Right cardiac atrium (tissue), 5 donors: ENCODE results near the gene HMBS. TPM values are rescaled to one million over a fixed set of nuclear protein-coding genes. Genes with fewer than 3 reads are reported as not detected.
A peak's percentile ranks its signal among the peaks of the same experiment; 100 is the strongest.
"Not testable (repeated sequence)": the region's sequence is repeated elsewhere in the genome, so short reads cannot be mapped to it uniquely, and the experiment has no call there.

Experiments used
- ATAC-seq, 2 donors: fragments of 200-7000 bp; cut with Tn5 transposase; one replicate each; pipeline versions ENCODE4 v1.8.0 to v1.9.1; 2020; ENCODE audit warnings: moderate library complexity in 2 of 2, mild to moderate bottlenecking in 1 of 2
- DNase-seq, 3 donors: peaks; one replicate each; pipeline ENCODE4 v3.0.0-alpha.2; 2020
- H3K27ac ChIP-seq: one replicate; pipeline ENCODE4 v1.5.1; 2013; ENCODE audit warnings: mild to moderate bottlenecking, low read length, control low read depth, moderate library complexity
- H3K27me3 ChIP-seq: one replicate; pipeline ENCODE4 v1.6.1; 2013; ENCODE audit not compliant: control insufficient read depth, insufficient read depth
- H3K4me1 ChIP-seq: one replicate; pipeline ENCODE4 v1.6.1; 2013; ENCODE audit warnings: low read length; ENCODE audit not compliant: control insufficient read depth, insufficient read depth
- H3K4me3 ChIP-seq: one replicate; pipeline ENCODE4 v1.5.1; 2013; ENCODE audit warnings: low read length, control low read depth
- H3K9me3 ChIP-seq: one replicate; pipeline ENCODE4 v1.6.1; 2013; ENCODE audit warnings: low read length; ENCODE audit not compliant: control insufficient read depth
- WGBS: extraction: QIAGEN DNeasy Blood & Tissue Kit; methylation state at CpG from one replicate; pipeline ENCODE4 v1.1.7; 2013; 5-methylcytosine and 5-hydroxymethylcytosine counted together
- intact Hi-C, 4 donors: fragments of 100-400 bp; cut with DNase I; formaldehyde crosslinking; loops; one replicate each; pipeline versions ENCODE4 v1.11.0 to v1.14.0; 2022 to 2023
- polyA plus RNA-seq: library from polyadenylated mRNA; stranded (reverse); fragments of 200-250 nt; gene quantifications from one replicate; pipeline ENCODE4 v1.2.3, GENCODE V29; 2013
- total RNA-seq, 4 donors: library from RNA; stranded (reverse); fragmentation: NEBNext Ultra II Directional; extraction: Animal tissue kit (Norgen Biotek cat#: 25700); gene quantifications; one replicate each; pipeline ENCODE4 v1.2.1, GENCODE V29; 2021
- donor health status: healthy with polysubstance abuse.
- donor health status: DM: no; HTN: yes; CAD: no.
- donor health status: DM: no; HTN: no; CAD: no.
- donor health status: DM: no; HTN: yes; CAD: no; lungs with severe emphysema.
- donor health status: DM: yes; HTN: yes; CAD: no.

Gene HMBS
- total and polyA plus RNA-seq, 5 donors = 17.3 to 28.0 (median 25.3) TPM

DNA sequence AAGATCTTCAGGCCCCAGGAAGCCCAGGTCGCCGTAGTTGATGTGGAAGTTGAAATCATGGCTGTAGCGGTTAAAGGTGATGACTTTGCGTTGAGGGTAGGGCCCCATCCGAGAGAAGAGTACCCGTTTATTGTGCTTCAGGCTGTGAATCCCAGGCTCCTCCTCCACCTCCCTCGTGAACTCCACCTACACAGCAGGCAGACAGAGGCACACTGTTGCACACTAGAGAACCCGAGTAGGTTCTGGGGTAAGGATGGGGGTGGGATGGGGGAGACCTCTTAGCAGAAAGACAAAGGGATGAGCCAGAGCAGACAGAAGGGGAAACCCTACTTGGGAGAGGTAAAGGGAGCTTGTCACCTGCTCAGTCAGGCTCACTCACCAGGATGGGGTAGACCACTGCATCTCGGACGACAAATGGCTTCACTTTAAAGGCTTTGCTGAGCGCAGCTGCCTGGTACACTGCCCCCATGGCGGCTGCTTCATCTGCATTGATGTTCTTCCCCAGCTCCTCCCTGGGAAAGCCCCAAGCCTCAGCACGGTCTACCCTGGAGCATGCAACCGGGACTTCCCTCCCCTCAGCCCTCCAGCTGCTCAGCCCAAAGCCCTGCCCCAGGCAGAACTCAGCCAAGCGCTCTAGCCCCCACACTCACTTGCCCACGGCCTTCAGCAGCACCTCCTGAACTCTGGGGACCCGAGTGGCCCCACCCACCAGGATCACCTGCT is 33.1 kb upstream of the HMBS start:
- ATAC-seq (no peak), DNase-seq (no peak)
- Histone ChIP-seq H3K4me1 (peaks cover 3% of the 10 kb centered on the region), H3K4me3 (no peak overlapping the region), H3K27me3 (no peaks in the 10 kb centered on the region), H3K27ac (no peak overlapping the region), H3K9me3 (no peaks in the 10 kb centered on the region)
- intact Hi-C loops = no loop called here
- WGBS = 87% methylated on average over 17 of the region's 17 CpGs

DNA sequence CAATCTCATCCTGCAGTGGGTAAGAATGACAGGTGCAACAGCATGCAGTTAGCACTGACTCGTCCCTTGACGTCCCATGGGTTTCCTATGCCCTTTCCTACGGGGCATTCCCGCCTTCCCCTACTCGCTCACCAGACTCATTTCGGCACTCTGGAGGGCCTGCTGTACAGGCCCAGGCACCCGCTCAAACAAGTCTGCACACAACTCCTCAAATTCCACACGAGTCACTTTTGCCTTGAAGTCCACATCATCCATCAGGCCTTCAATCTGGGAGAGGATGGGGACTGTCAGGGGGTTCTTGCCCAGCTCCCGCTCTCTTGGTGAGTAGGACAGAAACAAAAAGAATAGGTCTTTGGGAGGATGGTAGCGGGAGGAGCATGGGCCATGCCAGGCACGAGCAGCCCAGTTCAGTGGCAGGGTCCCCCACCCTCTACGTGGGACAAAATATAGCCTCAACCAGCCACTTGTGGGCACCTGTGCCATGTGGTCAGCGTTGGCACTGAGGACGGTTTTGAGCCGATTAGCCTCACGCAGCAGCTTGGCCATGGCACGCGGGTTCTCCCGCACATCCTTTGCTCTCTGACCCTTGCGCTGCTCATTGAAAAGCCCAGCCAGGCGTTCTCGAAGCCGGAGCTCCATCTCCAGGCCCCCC is 32.4 kb upstream of the HMBS start:
- intact Hi-C loops = no loop called here
- WGBS = 94% methylated on average over 23 of the region's 23 CpGs
- H3K4me3 ChIP-seq = no peak overlapping the region
- peaks cover 3% of the 10 kb centered on the region for H3K4me1 ChIP-seq
- H3K9me3 ChIP-seq = no peaks in the 10 kb centered on the region
- no peak for DNase-seq
- H3K27ac ChIP-seq = no peak overlapping the region
- H3K27me3 ChIP-seq = no peaks in the 10 kb centered on the region
- ATAC-seq = no peak

DNA sequence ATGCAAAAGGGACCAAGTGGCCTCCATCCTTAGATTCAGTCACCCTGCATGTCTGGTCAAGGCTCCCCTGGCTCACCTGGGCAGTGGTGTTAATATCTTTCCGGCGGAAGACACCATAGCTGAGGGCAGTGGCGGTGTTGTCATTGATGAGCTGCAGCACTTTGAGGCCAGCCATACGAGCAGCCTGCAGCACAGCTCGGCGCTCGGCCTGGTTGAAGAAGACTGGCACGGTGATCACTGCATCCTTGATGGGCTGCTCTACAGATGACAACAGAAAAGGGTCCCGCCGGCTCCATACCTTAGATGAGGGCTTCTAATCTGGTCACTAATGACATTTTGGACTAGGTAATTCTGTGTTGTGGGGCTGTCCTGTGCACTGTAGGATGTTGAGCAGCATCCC is 30.3 kb upstream of the HMBS start:
- WGBS = 96% methylated on average over 10 of the region's 10 CpGs
- intact Hi-C loops = no loop called here

DNA sequence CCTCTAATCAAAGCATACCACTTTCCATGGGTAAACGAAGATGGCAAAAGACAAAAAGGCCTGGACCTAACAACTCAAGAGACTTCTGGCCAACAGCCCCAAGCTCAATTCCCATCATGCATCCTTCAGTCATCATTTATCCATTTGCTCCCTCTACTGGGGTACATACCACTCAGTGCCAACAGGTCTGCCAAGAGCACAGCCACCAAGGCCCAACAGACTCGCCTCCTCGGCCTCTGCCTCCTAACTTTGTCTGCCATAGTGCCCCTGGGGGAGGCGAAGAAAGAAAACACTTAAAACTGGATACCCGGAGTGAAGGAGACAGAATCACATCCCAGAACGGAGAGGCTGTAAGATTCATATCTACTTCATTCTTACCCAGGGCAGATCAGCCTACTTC is 28.8 kb upstream of the HMBS start:
- no peaks in the 10 kb centered on the region for H3K27me3 ChIP-seq
- ATAC-seq = no peak
- peak in 1 of 3 donors; percentile 20 for DNase-seq
- no peaks in the 10 kb centered on the region for H3K9me3 ChIP-seq
- 47% methylated on average over 6 of the region's 6 CpGs for WGBS
- peak overlapping the region; percentile 71 for H3K4me3 ChIP-seq
- no peak overlapping the region for H3K27ac ChIP-seq
- peaks cover 5% of the 10 kb centered on the region for H3K4me1 ChIP-seq
- intact Hi-C loops = no loop called here

More for the DNA sequence above, 30.3 kb upstream of the HMBS start:
- H3K4me1 ChIP-seq = peaks cover 5% of the 10 kb centered on the region
- no peaks in the 10 kb centered on the region for H3K9me3 ChIP-seq
- H3K27ac ChIP-seq = no peak overlapping the region
- ATAC-seq (no peak), DNase-seq (no peak)
- no peak overlapping the region for H3K4me3 ChIP-seq
- H3K27me3 ChIP-seq = no peaks in the 10 kb centered on the region

DNA sequence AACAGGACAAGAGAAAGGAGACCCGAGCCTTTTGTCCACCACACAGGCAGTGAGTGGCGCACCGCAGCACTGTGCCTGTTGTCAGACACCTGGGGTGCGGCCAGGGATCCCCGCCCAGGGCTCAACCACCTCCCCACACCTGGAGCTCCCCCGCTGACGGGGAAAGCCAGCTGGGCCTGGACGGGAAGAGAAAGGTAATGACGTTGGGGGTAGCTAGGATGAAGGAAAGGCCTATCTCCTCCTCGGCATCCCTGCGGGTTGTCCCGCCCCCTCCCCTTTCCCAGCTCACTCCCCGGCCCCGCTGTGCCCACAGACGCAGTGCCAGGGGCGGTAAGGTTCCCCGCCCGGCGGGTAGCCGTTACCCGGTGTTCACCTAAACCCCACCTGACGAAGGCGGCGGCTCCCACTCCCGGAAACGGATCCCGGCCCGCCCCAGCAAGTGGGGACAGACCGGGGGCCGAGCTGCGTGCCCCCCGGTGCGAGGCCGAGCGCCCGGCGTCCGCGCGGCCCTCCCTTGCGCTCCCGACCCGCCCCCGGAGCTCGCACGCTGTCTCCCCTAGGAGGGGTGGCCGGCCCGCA is 28.2 kb upstream of the HMBS start:
- Histone ChIP-seq H3K4me1 (peaks cover 5% of the 10 kb centered on the region), H3K27ac (peak overlapping the region; percentile 80), H3K9me3 (no peaks in the 10 kb centered on the region), H3K4me3 (peak overlapping the region; percentile 71), H3K27me3 (no peaks in the 10 kb centered on the region)
- peak in 1 of 3 donors; percentile 62 for DNase-seq
- intact Hi-C loops = no loop called here
- under 1% methylated on average over 48 of the region's 48 CpGs for WGBS
- peak; percentile 3 to 61 for ATAC-seq

DNA sequence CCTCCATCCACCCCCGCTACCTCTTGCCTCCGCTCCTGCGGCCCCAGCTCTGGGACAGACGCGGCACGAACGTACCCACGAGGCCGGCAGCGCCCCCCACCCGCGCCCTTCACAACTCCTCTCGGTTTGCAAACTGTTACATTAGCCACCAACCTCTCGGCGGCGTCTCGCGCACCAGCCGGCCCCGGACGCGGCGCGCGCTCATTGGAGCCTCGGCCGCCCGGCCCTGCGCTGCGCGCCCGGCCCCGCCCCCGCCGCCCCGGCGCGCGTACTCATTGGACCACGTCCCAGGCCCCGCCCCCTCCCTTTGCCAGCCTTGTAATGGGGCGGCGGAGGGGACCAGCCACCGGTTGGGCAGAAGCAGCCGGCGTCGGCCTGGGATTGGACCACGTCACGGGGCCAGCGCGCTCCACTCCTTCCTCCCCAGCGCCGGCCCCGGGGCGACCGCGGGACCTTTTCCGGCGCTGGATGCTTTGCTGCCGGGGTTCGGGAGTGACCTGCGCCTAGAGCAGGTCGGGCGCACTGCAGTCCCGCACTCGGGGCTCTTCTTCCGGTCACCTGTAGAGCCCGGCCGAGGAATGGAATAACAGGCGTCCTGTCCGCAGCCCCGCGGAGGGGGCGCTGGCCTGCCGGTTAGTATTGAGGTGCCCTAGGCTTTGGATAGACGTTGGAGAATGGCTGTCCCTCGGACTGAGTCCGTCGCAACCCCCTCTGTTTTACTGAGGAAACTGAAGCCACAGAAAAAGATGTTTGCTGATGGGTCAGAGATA is 27.5 kb upstream of the HMBS start, which contains the start of gene HYOU1:
HYOU1 (minus strand) TSS at position 206 of the 770 bp plus-strand sequence. CDS start 1,045 bp downstream, outside the sequence.
- intact Hi-C loops = no loop called here
- no peaks in the 10 kb centered on the region for H3K27me3 ChIP-seq
- H3K4me1 ChIP-seq = peaks cover 5% of the 10 kb centered on the region
- H3K4me3 ChIP-seq = peak within 1 kb of the TSS; percentile 71
- under 1% methylated on average over 79 of the region's 79 CpGs for WGBS
- no peaks in the 10 kb centered on the region for H3K9me3 ChIP-seq
- ATAC-seq (peak; percentile 98), DNase-seq (peak; percentile 99 to 100 (median 99))
- peak within 1 kb of the TSS; percentile 80 for H3K27ac ChIP-seq

DNA sequence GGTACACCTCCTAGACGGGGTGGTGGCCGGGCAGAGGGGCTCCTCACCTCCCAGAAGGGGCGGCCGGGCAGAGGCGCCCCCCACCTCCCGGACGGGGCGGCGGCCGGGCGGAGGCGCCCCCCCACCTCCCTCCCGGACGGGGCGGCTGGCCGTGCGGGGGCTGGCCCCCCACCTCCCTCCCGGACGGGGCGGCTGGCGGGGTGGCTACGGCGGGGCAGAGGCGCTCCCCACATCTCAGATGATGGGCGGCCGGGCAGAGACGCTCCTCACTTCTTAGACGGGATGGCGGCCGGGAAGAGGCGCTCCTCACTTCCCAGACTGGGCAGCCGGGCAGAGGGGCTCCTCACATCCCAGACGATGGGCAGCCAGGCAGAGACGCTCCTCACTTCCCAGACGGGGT is 25.6 kb upstream of the HMBS start:
- intact Hi-C loops, H3K27me3 ChIP-seq, H3K4me1 ChIP-seq, H3K27ac ChIP-seq, H3K9me3 ChIP-seq, ATAC-seq, H3K4me3 ChIP-seq: not testable (repeated sequence)
- peak in 2 of 3 donors; percentile 16 to 62 for DNase-seq
- 91% methylated on average over 28 of the region's 35 CpGs for WGBS

DNA sequence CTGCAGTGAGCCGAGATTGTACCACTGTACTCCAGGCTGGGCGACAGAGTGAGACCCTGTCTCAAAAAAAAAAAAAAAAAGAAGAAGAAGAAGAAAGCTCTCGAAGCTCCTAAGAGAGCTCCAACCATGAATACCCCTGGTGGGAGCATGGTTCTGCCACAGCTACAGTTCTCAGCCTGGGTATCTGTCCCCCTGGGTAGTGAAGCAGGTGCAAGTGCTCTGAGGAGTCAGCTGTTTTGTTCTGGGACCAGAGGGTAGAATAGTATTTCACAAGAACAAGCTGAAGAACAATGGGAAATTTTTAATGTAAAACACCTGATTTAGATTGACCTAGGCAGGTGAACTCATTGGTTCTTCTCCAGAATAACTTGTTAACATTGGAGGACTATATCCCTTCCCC is 23.4 kb upstream of the HMBS start:
- 91% methylated on average over 3 of the region's 3 CpGs for WGBS
- Histone ChIP-seq H3K4me1 (peaks cover 2% of the 10 kb centered on the region), H3K4me3 (no peak overlapping the region), H3K9me3 (no peaks in the 10 kb centered on the region), H3K27me3 (no peaks in the 10 kb centered on the region), H3K27ac (no peak overlapping the region)
- DNase-seq (peak in 1 of 3 donors; percentile 4), ATAC-seq (no peak)
- intact Hi-C loops = no loop called here

DNA sequence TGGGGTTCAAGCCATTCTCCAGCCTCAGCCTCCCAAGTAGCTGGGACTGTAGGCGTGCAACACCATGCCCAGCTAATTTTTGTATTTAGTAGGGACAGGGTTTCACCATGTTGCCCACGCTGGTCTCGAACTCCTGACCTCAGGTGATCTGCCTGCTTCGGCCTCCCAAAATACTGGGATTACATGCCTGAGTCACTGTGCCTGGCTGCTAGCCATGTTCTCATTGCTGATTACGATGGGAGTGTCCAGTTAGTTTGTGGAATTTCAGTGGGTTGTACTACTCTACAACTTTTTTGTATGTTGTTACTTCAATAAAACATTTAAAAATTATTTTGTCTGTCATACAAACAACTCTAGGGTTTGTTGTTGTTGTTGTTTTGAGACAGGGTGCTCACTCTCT is 21.9 kb upstream of the HMBS start:
- intact Hi-C loops = no loop called here
- H3K4me1 ChIP-seq = peaks cover 5% of the 10 kb centered on the region
- peak in 2 of 3 donors; percentile 58 to 75 for DNase-seq
- H3K27ac ChIP-seq = peak overlapping the region; percentile 28
- H3K4me3 ChIP-seq = no peak overlapping the region
- 61% methylated on average over 5 of the region's 5 CpGs for WGBS
- ATAC-seq = no peak
- H3K27me3 ChIP-seq = no peaks in the 10 kb centered on the region
- no peaks in the 10 kb centered on the region for H3K9me3 ChIP-seq

DNA sequence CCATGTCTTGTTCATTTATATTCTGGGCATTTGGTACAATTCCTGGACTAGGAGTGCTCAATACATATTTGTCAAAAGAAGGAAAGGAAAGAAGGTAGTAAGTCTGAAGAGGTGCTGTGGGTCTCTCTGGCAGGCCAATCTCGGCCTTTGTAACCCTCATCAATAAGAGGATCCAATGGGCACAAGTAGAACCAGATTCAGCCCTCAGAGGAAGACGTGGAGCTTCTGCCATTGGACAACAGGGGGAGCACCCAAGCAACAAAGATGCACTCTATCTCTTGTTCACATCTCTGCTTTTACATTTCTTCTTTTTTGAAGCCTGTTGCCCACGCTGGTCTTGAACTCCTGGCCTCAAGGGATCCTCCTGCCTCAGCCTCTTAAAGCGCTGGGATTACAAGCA is 19.3 kb upstream of the HMBS start:
- DNase-seq = peak in 1 of 3 donors; percentile 30
- Histone ChIP-seq H3K27me3 (no peaks in the 10 kb centered on the region), H3K9me3 (no peaks in the 10 kb centered on the region), H3K4me1 (peaks cover 3% of the 10 kb centered on the region), H3K27ac (no peak overlapping the region), H3K4me3 (no peak overlapping the region)
- intact Hi-C loops = no loop called here
- WGBS = 64% methylated on average over 4 of the region's 4 CpGs
- ATAC-seq = no peak
